CD4-positive, alpha-beta T cell (primary cell): Measurements from ENCODE around the gene PLEKHA5. TPM values are rescaled to one million over a fixed set of nuclear protein-coding genes. Genes with fewer than 3 reads are reported as not detected.

ENCODE experiments used
- ATAC-seq: fragments of 200-7000 bp; cut with Tn5 transposase; one replicate; pipeline ENCODE4 v1.10.0; 2022; ENCODE audit warnings: mild to moderate bottlenecking; ENCODE audit not compliant: poor library complexity
- CTCF ChIA-PET: fragments of 350-600 bp; sonication (Branson Sonifier 250); formaldehyde crosslinking; loops from one replicate; lab custom pipeline; 2021; ENCODE audit warnings: antibody characterized with exemption, inconsistent platforms; lab: Charles Lee
- POLR2A ChIA-PET: fragments of 350-600 bp; sonication (Branson Sonifier 250); formaldehyde crosslinking; loops from one replicate; lab custom pipeline; 2021; ENCODE audit warnings: antibody characterized with exemption, inconsistent platforms; lab: Charles Lee
- DNase-seq, 14 experiments: peaks; one replicate each; pipeline ENCODE4 v3.0.0-alpha.2; 2013 to 2020; ENCODE audit warnings: mixed read lengths in 2 of 14
- H3K27ac ChIP-seq, 2 donors: one replicate each; pipeline versions ENCODE4 v1.5.1 to v1.7.0; 2013; ENCODE audit warnings: low read length in 2 of 2, low read depth in 1 of 2, mild to moderate bottlenecking in 1 of 2
- H3K27me3 ChIP-seq, 2 experiments: 1 replicate in 1 of 2; 2 replicates in 1 of 2; pipeline versions ENCODE4 v1.6.1 to v1.7.0; 2013; ENCODE audit warnings: low read length in 2 of 2, control low read depth in 1 of 2, mild to moderate bottlenecking in 1 of 2, moderate library complexity in 1 of 2; ENCODE audit not compliant: insufficient read depth in 2 of 2, control insufficient read depth in 1 of 2
- H3K36me3 ChIP-seq: one replicate; pipeline ENCODE4 v1.6.1; 2013; ENCODE audit warnings: low read length, control low read depth; ENCODE audit not compliant: insufficient read depth
- H3K4me1 ChIP-seq: one replicate; pipeline ENCODE4 v1.6.1; 2013; ENCODE audit warnings: low read length, control low read depth; ENCODE audit not compliant: insufficient read depth
- H3K4me3 ChIP-seq: one replicate; pipeline ENCODE4 v1.5.1; 2013; ENCODE audit warnings: mild to moderate bottlenecking, low read length, moderate library complexity
- H3K9me3 ChIP-seq, 2 experiments: 1 replicate in 1 of 2; 2 replicates in 1 of 2; pipeline versions ENCODE4 v1.6.1 to v1.7.0; 2013; ENCODE audit warnings: low read length in 2 of 2, mild to moderate bottlenecking in 2 of 2, control low read depth in 1 of 2, moderate library complexity in 1 of 2; ENCODE audit not compliant: control insufficient read depth in 1 of 2, insufficient read depth in 1 of 2
- H3K27ac Mint-ChIP-seq: one replicate; pipeline ENCODE4 v1.8.0; 2020; ENCODE audit warnings: mixed read lengths
- H3K27me3 Mint-ChIP-seq: one replicate; pipeline ENCODE4 v1.8.0; 2021; ENCODE audit warnings: mixed read lengths
- H3K36me3 Mint-ChIP-seq: one replicate; pipeline ENCODE4 v1.8.0; 2021; ENCODE audit warnings: low read depth, mixed read lengths
- H3K4me1 Mint-ChIP-seq: one replicate; pipeline ENCODE4 v1.8.0; 2021; ENCODE audit warnings: low read depth, mixed read lengths
- H3K4me3 Mint-ChIP-seq: one replicate; pipeline ENCODE4 v1.8.0; 2020; ENCODE audit warnings: mild to moderate bottlenecking, mixed read lengths
- H3K9me3 Mint-ChIP-seq: one replicate; pipeline ENCODE4 v1.8.0; 2020; ENCODE audit warnings: mixed read lengths
- CTCF ChIP-seq: fragments of 200-600 bp; IDR thresholded peaks from one replicate; pipeline ENCODE4 v1.8.0; 2022; ENCODE audit warnings: antibody characterized with exemption, mild to moderate bottlenecking
- intact Hi-C, 2 experiments: fragments of 100-400 bp; cut with DNase I in 1 of 2; cut with micrococcal nuclease in 1 of 2; formaldehyde crosslinking; loops; one replicate each; pipeline versions ENCODE4 v1.15.1 to v1.9.0; 2023 to 2025; cut with DNase I, micrococcal nuclease
- total RNA-seq, 174 experiments: library from RNA in 2 of 174; stranded (reverse) in 2 of 174; gene quantifications; one replicate each; pipeline ENCODE4 v1.2.3 and lab custom pipeline; 2021 to 2026

The PLEKHA5 gene
- total RNA-seq, 2 experiments from 2014 or later: 4.5 to 5.4 TPM

DNA sequence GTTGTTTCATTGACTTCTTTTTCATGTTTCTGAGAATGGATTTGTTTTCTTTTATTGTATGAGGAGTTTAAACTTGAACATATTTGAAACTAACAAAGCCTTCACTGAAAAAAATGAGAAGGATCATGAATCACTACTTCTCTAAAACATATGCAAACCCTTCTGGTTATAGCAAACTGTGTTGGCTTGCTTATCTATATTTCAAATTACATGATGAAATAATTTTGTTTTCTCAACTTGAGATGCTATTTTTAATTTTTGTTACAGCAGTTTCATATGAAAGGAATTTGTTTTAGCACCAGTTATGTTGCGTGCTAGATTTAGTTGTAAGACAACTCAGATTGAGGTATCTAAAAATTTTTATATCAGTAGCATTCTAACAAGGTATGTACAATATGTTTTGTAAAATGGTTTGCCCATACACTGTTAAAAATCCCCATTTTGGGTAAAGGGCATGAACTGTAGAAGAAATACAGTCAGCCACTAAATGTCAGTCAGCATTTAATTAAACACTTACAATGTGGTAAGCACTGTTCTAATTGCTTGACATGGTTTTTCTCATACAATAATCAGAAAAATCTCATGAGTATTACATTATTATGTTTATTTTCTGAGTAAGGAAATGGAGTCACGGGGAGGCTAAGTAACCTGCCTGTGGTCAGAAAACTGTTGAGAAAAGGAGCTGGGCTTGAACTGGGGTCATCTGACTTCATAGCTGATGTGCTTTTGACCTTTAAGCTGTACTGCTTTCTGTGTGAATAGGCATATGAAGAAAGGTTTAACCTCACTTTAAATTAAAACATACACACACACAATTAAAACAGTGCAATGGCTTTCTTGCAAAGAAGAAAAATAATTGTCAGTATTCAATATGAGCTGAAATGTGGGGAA, 105.7 kb downstream of the PLEKHA5 start:
- H3K27me3 ChIP-seq: no peaks in the 10 kb centered on the region
- no peak overlapping the region for H3K27ac ChIP-seq
- ATAC-seq: no peak
- no peaks in the 10 kb centered on the region for H3K4me1 ChIP-seq
- Mint-ChIP-seq H3K27me3 (no peaks in the 10 kb centered on the region), H3K36me3 (no peaks in the 10 kb centered on the region), H3K27ac (no peak overlapping the region), H3K4me3 (no peak overlapping the region), H3K9me3 (no peaks in the 10 kb centered on the region), H3K4me1 (peaks cover 13% of the 10 kb centered on the region)
- no peak overlapping the region for H3K4me3 ChIP-seq
- DNase-seq: no peak
- CTCF ChIA-PET: no interaction called here
- POLR2A ChIA-PET: no interaction called here
- H3K36me3 ChIP-seq: no peaks in the 10 kb centered on the region
- intact Hi-C loops: no loop called here
- H3K9me3 ChIP-seq: peaks cover 0 to 6% of the 10 kb centered on the region in 2 experiments
- no peak for TF ChIP-seq CTCF

GRCh38 chr12:19236656-19237055, 107.1 kb downstream of the PLEKHA5 start:
- intact Hi-C loops: no loop called here
- no peaks in the 10 kb centered on the region for H3K27me3 Mint-ChIP-seq
- H3K27ac Mint-ChIP-seq: no peak overlapping the region
- DNase-seq (peak in 3 of 14 experiments; percentile 13 to 16 (median 15)), ATAC-seq (no peak)
- Histone ChIP-seq H3K27ac (no peak overlapping the region), H3K4me3 (no peak overlapping the region), H3K9me3 (no peaks in the 10 kb centered on the region), H3K27me3 (no peaks in the 10 kb centered on the region), H3K4me1 (no peaks in the 10 kb centered on the region), H3K36me3 (no peaks in the 10 kb centered on the region)
- ChIA-PET CTCF (no interaction called here), POLR2A (no interaction called here)
- no peaks in the 10 kb centered on the region for H3K9me3 Mint-ChIP-seq
- H3K4me3 Mint-ChIP-seq: no peak overlapping the region
- TF ChIP-seq CTCF: no peak
- H3K36me3 Mint-ChIP-seq: no peaks in the 10 kb centered on the region
- H3K4me1 Mint-ChIP-seq: peaks cover 13% of the 10 kb centered on the region

DNA sequence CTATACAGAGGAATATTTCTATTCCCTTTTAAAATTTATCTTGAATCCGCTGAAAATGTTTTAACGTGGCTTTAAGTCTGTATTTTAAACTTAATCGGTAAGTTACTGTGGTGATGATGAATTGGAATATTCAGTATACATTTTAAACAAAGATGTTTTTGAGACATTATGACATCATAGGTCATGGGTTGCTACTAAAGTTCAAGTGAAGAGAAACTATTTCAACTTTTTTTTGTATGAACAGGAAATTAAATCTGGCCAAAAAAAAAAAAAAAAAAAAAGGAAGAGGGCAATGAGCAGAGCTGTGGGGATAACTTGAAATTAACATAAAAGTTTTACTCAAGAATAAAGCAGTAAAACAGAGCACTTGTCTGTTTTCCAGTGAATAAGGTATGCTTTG, 109.0 kb downstream of the PLEKHA5 start:
- Mint-ChIP-seq H3K4me3 (no peak overlapping the region), H3K4me1 (peaks cover 22% of the 10 kb centered on the region), H3K27ac (no peak overlapping the region), H3K9me3 (no peaks in the 10 kb centered on the region), H3K27me3 (no peaks in the 10 kb centered on the region), H3K36me3 (no peaks in the 10 kb centered on the region)
- no peaks in the 10 kb centered on the region for H3K4me1 ChIP-seq
- H3K27me3 ChIP-seq: no peaks in the 10 kb centered on the region
- DNase-seq (no peak), ATAC-seq (no peak)
- intact Hi-C loops: no loop called here
- H3K4me3 ChIP-seq: no peak overlapping the region
- H3K9me3 ChIP-seq: no peaks in the 10 kb centered on the region
- TF ChIP-seq CTCF: no peak
- ChIA-PET CTCF (no interaction called here), POLR2A (no interaction called here)
- H3K27ac ChIP-seq: no peak overlapping the region
- H3K36me3 ChIP-seq: no peaks in the 10 kb centered on the region
